Measurements from ENCODE around the gene DBF4B.

- no peak for TF ChIP-seq RNF2 (conservative IDR thresholded peaks at IDR 0.05; ENCODE audit: low read depth)
- TF ChIP-seq KAT8 (CRISPR knock-in tag; IDR thresholded peaks at IDR 0.05): no peak
- TF ChIP-seq GATA4 (IDR thresholded peaks at IDR 0.05; ENCODE audit: borderline replicate concordance, low read depth): no peak
- TF ChIP-seq ZNF652 (CRISPR knock-in tag; IDR thresholded peaks at IDR 0.05; ENCODE audit: borderline replicate concordance, low read depth): no peak
- no peak for TF ChIP-seq FOXO4 (CRISPR knock-in tag; conservative IDR thresholded peaks at IDR 0.05)
- no peak for TF ChIP-seq ZNF512 (CRISPR knock-in tag; IDR thresholded peaks at IDR 0.05)
- TF ChIP-seq PRDM15 (CRISPR knock-in tag; IDR thresholded peaks at IDR 0.05): no peak
- TF ChIP-seq SIN3A (IDR thresholded peaks at IDR 0.05; ENCODE audit: borderline replicate concordance, low read depth, low read length): no peak
- TF ChIP-seq AHDC1 (CRISPR knock-in tag; IDR thresholded peaks at IDR 0.05; ENCODE audit: borderline replicate concordance): no peak
- peak; percentile 52 for TF ChIP-seq CTCF (CRISPR knock-in tag; IDR thresholded peaks at IDR 0.05)
- TF ChIP-seq ZNF572 (CRISPR knock-in tag; IDR thresholded peaks at IDR 0.05): no peak
- no peak for TF ChIP-seq KLF6 (CRISPR knock-in tag; IDR thresholded peaks at IDR 0.05)
Measured at GRCh38 chr17:44672479-44673093, 35.9 kb upstream of the DBF4B start.

Data from HepG2 (cell line).